HEK293 (cell line): ENCODE measurements around the gene CPA4.

Experiments used
- CTCF ChIA-PET: fragments of 350-600 bp; formaldehyde crosslinking; extraction: SDS; loops from one replicate; lab custom pipeline; 2021; ENCODE audit warnings: antibody characterized with exemption; lab: Yijun Ruan, JAX
- POLR2A ChIA-PET: fragments of 300-600 bp; formaldehyde crosslinking; extraction: SDS; loops from one replicate; lab custom pipeline; 2020; ENCODE audit warnings: antibody characterized with exemption, inconsistent platforms; lab: Yijun Ruan, JAX
- H3K27ac ChIP-seq: fragments of 200-500 bp; sonication (Bioruptor generic); 2 replicates; pipeline ENCODE4 v1.5.1; 2014; ENCODE audit warnings: low read depth, low read length, control low read depth, inconsistent platforms; ENCODE audit errors: extremely low read depth
- H3K36me3 ChIP-seq, 2 experiments: fragments of 200-500 bp in 1 of 2; sonication (Bioruptor generic) in 1 of 2; 1 replicate in 1 of 2; 2 replicates in 1 of 2; pipeline ENCODE4 v1.5.1; 2014 to 2017; ENCODE audit warnings: inconsistent platforms in 2 of 2, low read length in 2 of 2; ENCODE audit not compliant: control insufficient read depth in 2 of 2, insufficient read depth in 1 of 2
- H3K4me1 ChIP-seq: fragments of 200-500 bp; sonication (Bioruptor generic); 2 replicates; pipeline ENCODE4 v1.5.1; 2014; ENCODE audit warnings: mild to moderate bottlenecking, low read length, inconsistent platforms; ENCODE audit not compliant: control insufficient read depth, insufficient read depth
- H3K4me3 ChIP-seq: 2 replicates; pipeline ENCODE4 v1.5.1; 2011; ENCODE audit warnings: low read depth, mild to moderate bottlenecking, control low read depth, low read length, moderate library complexity
- H3K9me3 ChIP-seq: fragments of 200-500 bp; sonication (Bioruptor generic); 2 replicates; pipeline ENCODE4 v1.5.1; 2014; ENCODE audit warnings: low read depth, low read length, inconsistent platforms; ENCODE audit not compliant: control insufficient read depth, insufficient read depth
- BCL11B ChIP-seq: fragments of 450-650 bp; formaldehyde crosslinking; IDR thresholded peaks from 2 replicates; pipeline ENCODE4 v1.5.1; 2016; ENCODE audit warnings: low read depth, missing biosample characterization, missing genetic modification characterization
- GFI1B ChIP-seq: fragments of 450-650 bp; formaldehyde crosslinking; IDR thresholded peaks from 2 replicates; pipeline ENCODE4 v1.5.1; 2016; ENCODE audit warnings: missing biosample characterization, missing genetic modification characterization
- SCRT1 ChIP-seq: fragments of 450-650 bp; formaldehyde crosslinking; IDR thresholded peaks from 2 replicates; pipeline ENCODE4 v1.5.1; 2016; ENCODE audit warnings: missing biosample characterization, missing genetic modification characterization, borderline replicate concordance
- SCRT2 ChIP-seq: fragments of 450-650 bp; formaldehyde crosslinking; IDR thresholded peaks from 2 replicates; pipeline ENCODE4 v1.5.1; 2016; ENCODE audit warnings: missing biosample characterization, missing genetic modification characterization
- YY2 ChIP-seq: fragments of 450-650 bp; formaldehyde crosslinking; IDR thresholded peaks from 2 replicates; pipeline ENCODE4 v1.5.1; 2016; ENCODE audit warnings: missing biosample characterization, missing genetic modification characterization
- ZNF138 ChIP-seq: fragments of 450-650 bp; formaldehyde crosslinking; IDR thresholded peaks from 2 replicates; pipeline ENCODE4 v1.5.1; 2016; ENCODE audit warnings: missing biosample characterization, missing genetic modification characterization, borderline replicate concordance
- ZNF664 ChIP-seq: fragments of 450-650 bp; formaldehyde crosslinking; IDR thresholded peaks from 2 replicates; pipeline ENCODE4 v1.5.1; 2016; ENCODE audit warnings: missing biosample characterization, missing genetic modification characterization
- TF ChIP-seq, protein P1 (sequence below): fragments of 450-650 bp; formaldehyde crosslinking; IDR thresholded peaks from 2 replicates; pipeline ENCODE4 v1.5.1; 2016; ENCODE audit warnings: missing biosample characterization, missing genetic modification characterization
- TF ChIP-seq, protein P2 (sequence below): fragments of 450-650 bp; formaldehyde crosslinking; IDR thresholded peaks from 2 replicates; pipeline ENCODE4 v1.5.1; 2016; ENCODE audit warnings: missing biosample characterization, missing genetic modification characterization
- TF ChIP-seq, protein P3 (sequence below): fragments of 450-650 bp; formaldehyde crosslinking; conservative IDR thresholded peaks from 2 replicates; pipeline ENCODE4 v1.5.1; 2016; ENCODE audit warnings: low read depth, missing biosample characterization, missing genetic modification characterization
- TF ChIP-seq, protein P4 (sequence below): fragments of 450-650 bp; formaldehyde crosslinking; IDR thresholded peaks from 2 replicates; pipeline ENCODE4 v1.5.1; 2016; ENCODE audit warnings: missing biosample characterization, missing genetic modification characterization, borderline replicate concordance
- TF ChIP-seq, protein P5 (sequence below): fragments of 450-650 bp; formaldehyde crosslinking; IDR thresholded peaks from 2 replicates; pipeline ENCODE4 v1.5.0; 2017; ENCODE audit warnings: missing biosample characterization, missing genetic modification characterization, borderline replicate concordance

Gene CPA4

DNA sequence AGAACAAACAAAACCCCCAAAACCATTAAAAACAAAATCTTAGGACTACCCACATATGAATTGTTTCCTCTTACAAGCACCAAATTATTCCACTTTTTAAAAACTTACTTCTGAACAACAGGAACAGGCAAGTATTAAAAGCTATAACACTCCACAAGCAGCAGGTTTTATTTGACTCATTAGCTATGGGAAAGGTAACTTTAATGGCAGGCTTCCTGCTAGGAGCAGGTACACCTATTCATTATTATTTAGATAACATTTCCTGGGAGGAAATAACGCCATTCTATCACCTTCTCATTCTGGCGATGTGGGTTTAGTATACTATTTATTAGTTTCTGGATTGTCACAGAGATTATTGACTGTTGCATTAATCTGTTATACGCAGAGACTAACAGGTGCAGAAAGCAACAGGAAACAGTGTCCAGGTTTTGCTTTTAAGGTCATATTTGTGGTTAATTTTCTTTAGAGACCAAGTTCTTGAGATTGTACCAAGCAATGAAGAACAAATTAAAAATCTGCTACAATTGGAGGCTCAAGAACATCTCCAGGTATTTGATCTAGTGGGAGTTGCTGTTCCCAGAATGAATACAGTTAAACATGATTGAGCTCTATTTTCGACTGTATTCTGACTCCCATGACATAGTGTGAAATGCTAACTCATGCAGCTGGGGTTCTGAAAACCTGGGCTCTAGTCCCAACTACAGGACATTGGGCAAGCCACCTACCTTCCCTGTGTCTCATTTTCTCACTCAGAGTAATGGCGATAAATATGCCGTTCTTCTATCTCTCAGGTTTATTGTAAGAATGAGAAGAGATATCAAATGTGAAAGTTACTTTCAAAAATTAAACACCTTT, 24.3 kb upstream of the CPA4 start:
- ChIA-PET CTCF (interaction anchor here (0.7 kb wide), 1 partner anchor 39 kb away, joined by 3 read pairs; no protein-coding TSS in a partner anchor), POLR2A (interaction anchor here (0.6 kb wide), 1 partner anchor 1101 kb away, joined by 3 read pairs; no protein-coding TSS in a partner anchor)
- Histone ChIP-seq H3K36me3 (no peaks in the 10 kb centered on the region), H3K27ac (no peak overlapping the region), H3K4me1 (no peaks in the 10 kb centered on the region), H3K4me3 (no peak overlapping the region), H3K9me3 (no peaks in the 10 kb centered on the region)
- TF ChIP-seq GFI1B (tag by site-specific recombination) (no peak), YY2 (tag by site-specific recombination) (no peak), SCRT1 (tag by site-specific recombination) (no peak), SCRT2 (no peak), ZNF664 (tag by site-specific recombination) (no peak), BCL11B (no peak), ZNF138 (tag by site-specific recombination) (no peak)
- TF ChIP-seq, protein P1, sequence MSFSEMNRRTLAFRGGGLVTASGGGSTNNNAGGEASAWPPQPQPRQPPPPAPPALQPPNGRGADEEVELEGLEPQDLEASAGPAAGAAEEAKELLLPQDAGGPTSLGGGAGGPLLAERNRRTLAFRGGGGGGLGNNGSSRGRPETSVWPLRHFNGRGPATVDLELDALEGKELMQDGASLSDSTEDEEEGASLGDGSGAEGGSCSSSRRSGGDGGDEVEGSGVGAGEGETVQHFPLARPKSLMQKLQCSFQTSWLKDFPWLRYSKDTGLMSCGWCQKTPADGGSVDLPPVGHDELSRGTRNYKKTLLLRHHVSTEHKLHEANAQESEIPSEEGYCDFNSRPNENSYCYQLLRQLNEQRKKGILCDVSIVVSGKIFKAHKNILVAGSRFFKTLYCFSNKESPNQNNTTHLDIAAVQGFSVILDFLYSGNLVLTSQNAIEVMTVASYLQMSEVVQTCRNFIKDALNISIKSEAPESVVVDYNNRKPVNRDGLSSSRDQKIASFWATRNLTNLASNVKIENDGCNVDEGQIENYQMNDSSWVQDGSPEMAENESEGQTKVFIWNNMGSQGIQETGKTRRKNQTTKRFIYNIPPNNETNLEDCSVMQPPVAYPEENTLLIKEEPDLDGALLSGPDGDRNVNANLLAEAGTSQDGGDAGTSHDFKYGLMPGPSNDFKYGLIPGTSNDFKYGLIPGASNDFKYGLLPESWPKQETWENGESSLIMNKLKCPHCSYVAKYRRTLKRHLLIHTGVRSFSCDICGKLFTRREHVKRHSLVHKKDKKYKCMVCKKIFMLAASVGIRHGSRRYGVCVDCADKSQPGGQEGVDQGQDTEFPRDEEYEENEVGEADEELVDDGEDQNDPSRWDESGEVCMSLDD = no peak
- TF ChIP-seq, protein P2, sequence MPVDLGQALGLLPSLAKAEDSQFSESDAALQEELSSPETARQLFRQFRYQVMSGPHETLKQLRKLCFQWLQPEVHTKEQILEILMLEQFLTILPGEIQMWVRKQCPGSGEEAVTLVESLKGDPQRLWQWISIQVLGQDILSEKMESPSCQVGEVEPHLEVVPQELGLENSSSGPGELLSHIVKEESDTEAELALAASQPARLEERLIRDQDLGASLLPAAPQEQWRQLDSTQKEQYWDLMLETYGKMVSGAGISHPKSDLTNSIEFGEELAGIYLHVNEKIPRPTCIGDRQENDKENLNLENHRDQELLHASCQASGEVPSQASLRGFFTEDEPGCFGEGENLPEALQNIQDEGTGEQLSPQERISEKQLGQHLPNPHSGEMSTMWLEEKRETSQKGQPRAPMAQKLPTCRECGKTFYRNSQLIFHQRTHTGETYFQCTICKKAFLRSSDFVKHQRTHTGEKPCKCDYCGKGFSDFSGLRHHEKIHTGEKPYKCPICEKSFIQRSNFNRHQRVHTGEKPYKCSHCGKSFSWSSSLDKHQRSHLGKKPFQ (tag by site-specific recombination) = no peak
- TF ChIP-seq, protein P3, sequence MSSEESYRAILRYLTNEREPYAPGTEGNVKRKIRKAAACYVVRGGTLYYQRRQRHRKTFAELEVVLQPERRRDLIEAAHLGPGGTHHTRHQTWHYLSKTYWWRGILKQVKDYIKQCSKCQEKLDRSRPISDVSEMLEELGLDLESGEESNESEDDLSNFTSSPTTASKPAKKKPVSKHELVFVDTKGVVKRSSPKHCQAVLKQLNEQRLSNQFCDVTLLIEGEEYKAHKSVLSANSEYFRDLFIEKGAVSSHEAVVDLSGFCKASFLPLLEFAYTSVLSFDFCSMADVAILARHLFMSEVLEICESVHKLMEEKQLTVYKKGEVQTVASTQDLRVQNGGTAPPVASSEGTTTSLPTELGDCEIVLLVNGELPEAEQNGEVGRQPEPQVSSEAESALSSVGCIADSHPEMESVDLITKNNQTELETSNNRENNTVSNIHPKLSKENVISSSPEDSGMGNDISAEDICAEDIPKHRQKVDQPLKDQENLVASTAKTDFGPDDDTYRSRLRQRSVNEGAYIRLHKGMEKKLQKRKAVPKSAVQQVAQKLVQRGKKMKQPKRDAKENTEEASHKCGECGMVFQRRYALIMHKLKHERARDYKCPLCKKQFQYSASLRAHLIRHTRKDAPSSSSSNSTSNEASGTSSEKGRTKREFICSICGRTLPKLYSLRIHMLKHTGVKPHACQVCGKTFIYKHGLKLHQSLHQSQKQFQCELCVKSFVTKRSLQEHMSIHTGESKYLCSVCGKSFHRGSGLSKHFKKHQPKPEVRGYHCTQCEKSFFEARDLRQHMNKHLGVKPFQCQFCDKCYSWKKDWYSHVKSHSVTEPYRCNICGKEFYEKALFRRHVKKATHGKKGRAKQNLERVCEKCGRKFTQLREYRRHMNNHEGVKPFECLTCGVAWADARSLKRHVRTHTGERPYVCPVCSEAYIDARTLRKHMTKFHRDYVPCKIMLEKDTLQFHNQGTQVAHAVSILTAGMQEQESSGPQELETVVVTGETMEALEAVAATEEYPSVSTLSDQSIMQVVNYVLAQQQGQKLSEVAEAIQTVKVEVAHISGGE (tag by site-specific recombination) = no peak
- TF ChIP-seq, protein P4, sequence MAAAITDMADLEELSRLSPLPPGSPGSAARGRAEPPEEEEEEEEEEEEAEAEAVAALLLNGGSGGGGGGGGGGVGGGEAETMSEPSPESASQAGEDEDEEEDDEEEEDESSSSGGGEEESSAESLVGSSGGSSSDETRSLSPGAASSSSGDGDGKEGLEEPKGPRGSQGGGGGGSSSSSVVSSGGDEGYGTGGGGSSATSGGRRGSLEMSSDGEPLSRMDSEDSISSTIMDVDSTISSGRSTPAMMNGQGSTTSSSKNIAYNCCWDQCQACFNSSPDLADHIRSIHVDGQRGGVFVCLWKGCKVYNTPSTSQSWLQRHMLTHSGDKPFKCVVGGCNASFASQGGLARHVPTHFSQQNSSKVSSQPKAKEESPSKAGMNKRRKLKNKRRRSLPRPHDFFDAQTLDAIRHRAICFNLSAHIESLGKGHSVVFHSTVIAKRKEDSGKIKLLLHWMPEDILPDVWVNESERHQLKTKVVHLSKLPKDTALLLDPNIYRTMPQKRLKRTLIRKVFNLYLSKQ (tag by site-specific recombination) = no peak
- TF ChIP-seq, protein P5, sequence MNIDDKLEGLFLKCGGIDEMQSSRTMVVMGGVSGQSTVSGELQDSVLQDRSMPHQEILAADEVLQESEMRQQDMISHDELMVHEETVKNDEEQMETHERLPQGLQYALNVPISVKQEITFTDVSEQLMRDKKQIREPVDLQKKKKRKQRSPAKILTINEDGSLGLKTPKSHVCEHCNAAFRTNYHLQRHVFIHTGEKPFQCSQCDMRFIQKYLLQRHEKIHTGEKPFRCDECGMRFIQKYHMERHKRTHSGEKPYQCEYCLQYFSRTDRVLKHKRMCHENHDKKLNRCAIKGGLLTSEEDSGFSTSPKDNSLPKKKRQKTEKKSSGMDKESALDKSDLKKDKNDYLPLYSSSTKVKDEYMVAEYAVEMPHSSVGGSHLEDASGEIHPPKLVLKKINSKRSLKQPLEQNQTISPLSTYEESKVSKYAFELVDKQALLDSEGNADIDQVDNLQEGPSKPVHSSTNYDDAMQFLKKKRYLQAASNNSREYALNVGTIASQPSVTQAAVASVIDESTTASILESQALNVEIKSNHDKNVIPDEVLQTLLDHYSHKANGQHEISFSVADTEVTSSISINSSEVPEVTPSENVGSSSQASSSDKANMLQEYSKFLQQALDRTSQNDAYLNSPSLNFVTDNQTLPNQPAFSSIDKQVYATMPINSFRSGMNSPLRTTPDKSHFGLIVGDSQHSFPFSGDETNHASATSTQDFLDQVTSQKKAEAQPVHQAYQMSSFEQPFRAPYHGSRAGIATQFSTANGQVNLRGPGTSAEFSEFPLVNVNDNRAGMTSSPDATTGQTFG = no peak
